Stomach (tissue), 4 donors: ENCODE results near the gene BCAS3.
"Not testable (repeated sequence)": the region's sequence is repeated elsewhere in the genome, so short reads cannot be mapped to it uniquely, and the experiment has no call there.

ENCODE experiments used
- EP300 ChIP-seq: sonication (generic); formaldehyde crosslinking; IDR thresholded peaks from one replicate; pipeline ENCODE4 v1.6.1; 2017; ENCODE audit warnings: antibody characterized with exemption
- POLR2AphosphoS5 ChIP-seq, 3 donors: sonication (generic); formaldehyde crosslinking; IDR thresholded peaks; one replicate each; pipeline ENCODE4 v1.6.1; 2016; ENCODE audit warnings: antibody characterized with exemption in 3 of 3

DNA sequence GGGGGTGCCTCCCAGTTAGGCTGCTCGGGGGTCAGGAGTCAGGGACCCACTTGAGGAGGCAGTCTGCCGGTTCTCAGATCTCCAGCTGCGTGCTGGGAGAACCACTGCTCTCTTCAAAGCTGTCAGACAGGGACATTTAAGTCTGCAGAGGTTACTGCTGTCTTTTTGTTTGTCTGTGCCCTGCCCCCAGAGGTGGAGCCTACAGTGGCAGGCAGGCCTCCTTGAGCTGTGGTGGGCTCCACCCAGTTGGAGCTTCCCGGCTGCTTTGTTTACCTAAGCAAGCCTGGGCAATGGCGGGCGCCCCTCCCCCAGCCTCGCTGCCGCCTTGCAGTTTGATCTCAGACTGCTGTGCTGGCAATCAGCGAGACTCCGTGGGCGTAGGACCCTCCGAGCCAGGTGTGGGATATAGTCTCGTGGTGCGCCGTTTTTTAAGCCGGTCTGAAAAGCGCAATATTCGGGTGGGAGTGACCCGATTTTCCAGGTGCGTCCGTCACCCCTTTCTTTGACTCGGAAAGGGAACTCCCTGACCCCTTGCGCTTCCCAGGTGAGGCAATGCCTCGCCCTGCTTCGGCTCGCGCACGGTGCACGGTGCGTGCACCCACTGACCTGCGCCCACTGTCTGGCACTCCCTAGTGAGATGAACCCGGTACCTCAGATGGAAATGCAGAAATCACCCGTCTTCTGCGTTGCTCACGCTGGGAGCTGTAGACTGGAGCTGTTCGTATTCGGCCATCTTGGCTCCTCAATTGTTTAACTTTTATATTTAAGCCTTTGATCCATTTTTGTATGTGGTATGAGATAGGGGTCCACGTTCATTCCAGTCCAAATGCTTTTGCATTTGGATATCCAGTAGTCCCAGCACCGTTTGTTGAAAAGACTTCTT, 209.3 kb downstream of the BCAS3 start:
- TF ChIP-seq POLR2AphosphoS5 (IDR thresholded peaks at IDR 0.05); EP300: not testable (repeated sequence)
